CD8-positive, alpha-beta memory T cell (primary cell): ENCODE data around the gene PNLIPRP1. TPM values are rescaled to one million over a fixed set of nuclear protein-coding genes. Genes with fewer than 3 reads are reported as not detected.

ENCODE experiments used
- CTCF ChIA-PET: fragments of 350-600 bp; sonication (Branson Sonifier 250); formaldehyde crosslinking; loops from one replicate; lab custom pipeline; 2021; ENCODE audit warnings: antibody characterized with exemption; lab: Charles Lee
- POLR2A ChIA-PET: fragments of 350-600 bp; sonication (Branson Sonifier 250); formaldehyde crosslinking; loops from one replicate; lab custom pipeline; 2021; ENCODE audit warnings: antibody characterized with exemption; lab: Charles Lee
- DNase-seq, 5 donors: peaks; one replicate each; pipeline versions ENCODE4 v3.0.0 to v3.0.0-alpha.2; 2020 to 2022; ENCODE audit warnings: mixed read lengths in 1 of 5
- H3K27ac ChIP-seq: one replicate; pipeline ENCODE4 v1.7.0; 2013; ENCODE audit warnings: low read depth, mild to moderate bottlenecking, low read length, moderate library complexity
- H3K27me3 ChIP-seq: 2 replicates; pipeline ENCODE4 v1.7.0; 2013; ENCODE audit warnings: low read length, mild to moderate bottlenecking; ENCODE audit not compliant: insufficient read depth, poor library complexity, severe bottlenecking
- H3K36me3 ChIP-seq: 2 replicates; pipeline ENCODE4 v1.7.0; 2013; ENCODE audit warnings: mild to moderate bottlenecking, low read length, moderate library complexity; ENCODE audit not compliant: insufficient read depth
- H3K4me1 ChIP-seq: 2 replicates; pipeline ENCODE4 v1.7.0; 2013; ENCODE audit warnings: mild to moderate bottlenecking, low read length, moderate library complexity; ENCODE audit not compliant: insufficient read depth
- H3K4me3 ChIP-seq: 2 replicates; pipeline ENCODE4 v1.7.0; 2013; ENCODE audit warnings: mild to moderate bottlenecking, low read length
- H3K9me3 ChIP-seq: 2 replicates; pipeline ENCODE4 v1.7.0; 2013; ENCODE audit warnings: mild to moderate bottlenecking, low read length
- H3K27ac Mint-ChIP-seq, 8 donors: one replicate each; pipeline ENCODE4 v1.8.0; 2020 to 2021; ENCODE audit warnings: mixed read lengths in 8 of 8, mild to moderate bottlenecking in 6 of 8, inconsistent platforms in 3 of 8, moderate library complexity in 3 of 8
- H3K27me3 Mint-ChIP-seq, 2 donors: one replicate each; pipeline ENCODE4 v1.8.0; 2020 to 2021; ENCODE audit warnings: mixed read lengths in 2 of 2, mild to moderate bottlenecking in 1 of 2, moderate library complexity in 1 of 2
- H3K36me3 Mint-ChIP-seq, 3 donors: one replicate each; pipeline ENCODE4 v1.8.0; 2020 to 2021; ENCODE audit warnings: mixed read lengths in 3 of 3, inconsistent platforms in 1 of 3, mild to moderate bottlenecking in 1 of 3
- H3K4me1 Mint-ChIP-seq, 3 donors: one replicate each; pipeline ENCODE4 v1.8.0; 2020 to 2021; ENCODE audit warnings: mixed read lengths in 3 of 3, inconsistent platforms in 1 of 3, mild to moderate bottlenecking in 1 of 3
- H3K4me3 Mint-ChIP-seq, 7 donors: one replicate each; pipeline ENCODE4 v1.8.0; 2020 to 2021; ENCODE audit warnings: mixed read lengths in 7 of 7, mild to moderate bottlenecking in 6 of 7, moderate library complexity in 4 of 7, inconsistent platforms in 2 of 7
- H3K9me3 Mint-ChIP-seq, 5 donors: one replicate each; pipeline ENCODE4 v1.8.0; 2020 to 2022; ENCODE audit warnings: mixed read lengths in 5 of 5, mild to moderate bottlenecking in 3 of 5, moderate library complexity in 2 of 5, inconsistent platforms in 1 of 5
- polyA plus RNA-seq: library from polyadenylated mRNA; unstranded; fragments of 300-500 nt; fragmentation: Illumina TruSeq; gene quantifications from one replicate; pipeline ENCODE4 v1.2.3, GENCODE V29; 2021
- total RNA-seq, 2 experiments: library from RNA; stranded (reverse); gene quantifications; one replicate each; pipeline ENCODE4 v1.2.3, GENCODE V29; 2021

The PNLIPRP1 gene
- total and polyA plus RNA-seq, 3 experiments from 2014 or later: not detected

DNA sequence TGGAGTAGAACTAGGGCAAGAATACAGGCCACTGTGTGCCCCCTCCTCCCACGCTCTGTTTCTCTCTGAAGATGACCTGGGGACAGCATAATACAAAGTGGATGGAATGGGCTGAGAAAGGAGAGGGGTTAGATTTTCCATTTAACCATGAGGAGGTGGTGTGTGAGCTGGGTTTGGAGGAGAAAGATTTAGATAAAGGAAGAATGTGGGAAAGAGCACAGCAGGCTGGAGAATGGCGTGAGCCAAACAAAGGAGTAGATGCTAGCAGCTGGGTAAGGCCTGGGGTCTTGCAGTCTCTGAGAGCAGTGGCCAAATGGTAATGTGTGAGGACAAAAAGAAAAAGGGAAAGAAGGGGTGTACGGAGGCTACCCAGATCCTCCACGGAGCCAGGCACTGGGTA lies 38.6 kb downstream of the PNLIPRP1 start:
- H3K4me3 ChIP-seq: no peak overlapping the region
- no peak overlapping the region for H3K4me3 Mint-ChIP-seq
- DNase-seq: no peak
- H3K36me3 ChIP-seq: no peaks in the 10 kb centered on the region
- no peaks in the 10 kb centered on the region for H3K4me1 ChIP-seq
- H3K27me3 Mint-ChIP-seq: peaks cover 1 to 12% of the 10 kb centered on the region in 2 donors
- no peaks in the 10 kb centered on the region for H3K27me3 ChIP-seq
- POLR2A ChIA-PET: no interaction called here
- no peaks in the 10 kb centered on the region for H3K9me3 Mint-ChIP-seq
- CTCF ChIA-PET: no interaction called here
- no peak overlapping the region for H3K27ac Mint-ChIP-seq
- no peaks in the 10 kb centered on the region for H3K9me3 ChIP-seq
- no peaks in the 10 kb centered on the region for H3K4me1 Mint-ChIP-seq
- no peaks in the 10 kb centered on the region for H3K36me3 Mint-ChIP-seq
- H3K27ac ChIP-seq: no peak overlapping the region

DNA sequence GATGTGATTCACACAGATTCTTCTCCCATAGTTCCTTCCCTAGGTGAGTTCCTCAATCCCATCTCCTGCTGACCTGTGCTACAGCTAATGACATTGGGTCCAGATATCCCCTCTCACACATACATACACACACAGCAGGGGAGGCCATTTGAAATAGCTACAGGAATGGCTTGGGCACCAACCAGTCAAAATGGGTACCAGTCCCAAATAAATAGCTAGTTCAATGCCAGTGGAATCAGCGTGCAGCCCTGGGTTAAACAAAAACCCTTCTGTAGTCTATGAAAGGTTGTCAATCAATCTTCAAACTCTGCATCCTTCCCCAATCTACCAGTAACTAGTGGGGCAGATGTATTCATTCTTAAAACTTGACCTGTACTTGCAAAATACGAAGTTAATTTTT lies 39.3 kb downstream of the PNLIPRP1 start:
- H3K4me3 ChIP-seq: no peak overlapping the region
- POLR2A ChIA-PET: no interaction called here
- H3K36me3 ChIP-seq: no peaks in the 10 kb centered on the region
- Mint-ChIP-seq H3K36me3 (no peaks in the 10 kb centered on the region), H3K27ac (no peak overlapping the region), H3K9me3 (no peaks in the 10 kb centered on the region), H3K4me3 (no peak overlapping the region), H3K27me3 (peaks cover 1 to 12% of the 10 kb centered on the region in 2 donors), H3K4me1 (no peaks in the 10 kb centered on the region)
- no peaks in the 10 kb centered on the region for H3K9me3 ChIP-seq
- H3K4me1 ChIP-seq: no peaks in the 10 kb centered on the region
- H3K27ac ChIP-seq: no peak overlapping the region
- DNase-seq: no peak
- CTCF ChIA-PET: no interaction called here
- no peaks in the 10 kb centered on the region for H3K27me3 ChIP-seq

DNA sequence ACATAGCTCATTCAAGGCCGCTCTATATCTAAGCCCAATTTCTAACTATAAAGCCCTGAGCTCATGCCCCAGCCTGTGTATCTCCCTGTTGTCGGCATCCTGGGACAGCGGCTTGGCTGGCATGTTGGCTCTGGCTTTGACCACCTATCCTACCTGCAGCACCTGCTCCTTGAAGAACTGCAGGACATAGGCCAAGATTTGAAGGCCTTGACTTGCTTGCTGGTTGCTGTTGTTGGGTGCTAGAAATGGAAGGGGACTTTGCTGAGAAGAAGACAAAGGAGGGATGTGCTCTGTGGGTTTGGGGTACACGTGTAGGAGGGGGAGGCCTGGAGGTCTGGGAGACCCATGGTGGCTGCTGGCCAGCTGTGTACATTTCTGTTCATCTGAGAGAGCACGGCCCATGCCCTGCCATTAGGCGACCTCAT lies 41.1 kb downstream of the PNLIPRP1 start:
- Mint-ChIP-seq H3K4me1 (no peaks in the 10 kb centered on the region), H3K36me3 (no peaks in the 10 kb centered on the region), H3K27ac (no peak overlapping the region), H3K4me3 (no peak overlapping the region), H3K27me3 (peaks cover 0 to 1% of the 10 kb centered on the region in 2 donors), H3K9me3 (peaks cover 0 to 2% (median 0%) of the 10 kb centered on the region in 5 donors)
- Histone ChIP-seq H3K9me3 (no peaks in the 10 kb centered on the region), H3K27ac (no peak overlapping the region), H3K4me3 (no peak overlapping the region), H3K4me1 (no peaks in the 10 kb centered on the region), H3K36me3 (no peaks in the 10 kb centered on the region), H3K27me3 (no peaks in the 10 kb centered on the region)
- CTCF ChIA-PET: no interaction called here
- POLR2A ChIA-PET: no interaction called here
- DNase-seq: no peak

DNA sequence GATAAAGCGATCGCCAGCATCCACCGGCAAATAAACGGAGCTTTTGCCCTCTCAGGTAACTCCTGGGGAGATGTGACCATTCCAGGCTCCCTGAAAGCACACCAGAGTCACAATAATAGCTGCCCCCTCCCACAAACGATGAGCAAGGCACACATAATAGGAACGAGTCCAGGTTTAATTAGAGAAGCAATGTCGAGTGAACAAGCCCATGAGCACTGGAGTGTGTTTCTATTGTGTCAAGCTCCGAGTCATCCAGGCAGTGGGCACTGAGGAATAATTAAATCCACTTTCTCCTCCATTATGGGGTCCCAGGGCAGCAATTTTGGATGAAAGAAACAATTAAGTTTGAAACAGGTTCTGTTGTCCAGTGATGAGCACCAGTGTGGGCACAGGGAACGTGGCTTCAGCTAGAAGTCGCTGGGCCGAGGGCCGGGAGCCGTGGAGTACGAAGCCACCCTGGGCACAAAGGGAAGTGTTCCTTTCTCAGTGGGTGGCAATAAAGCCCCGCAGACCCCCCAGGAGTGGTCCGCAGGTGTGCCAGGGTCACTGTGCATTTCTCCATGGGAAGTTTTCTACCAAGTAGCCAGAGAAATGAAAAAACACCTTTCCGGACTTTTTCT lies 41.9 kb downstream of the PNLIPRP1 start:
- H3K36me3 ChIP-seq: no peaks in the 10 kb centered on the region
- H3K4me3 ChIP-seq: no peak overlapping the region
- no peaks in the 10 kb centered on the region for H3K4me1 ChIP-seq
- H3K9me3 ChIP-seq: no peaks in the 10 kb centered on the region
- Mint-ChIP-seq H3K4me3 (no peak overlapping the region), H3K4me1 (no peaks in the 10 kb centered on the region), H3K9me3 (peaks cover 0 to 2% (median 0%) of the 10 kb centered on the region in 5 donors), H3K36me3 (no peaks in the 10 kb centered on the region), H3K27ac (no peak overlapping the region), H3K27me3 (peaks cover 0 to 1% of the 10 kb centered on the region in 2 donors)
- H3K27ac ChIP-seq: no peak overlapping the region
- no peaks in the 10 kb centered on the region for H3K27me3 ChIP-seq
- ChIA-PET POLR2A (no interaction called here), CTCF (no interaction called here)
- no peak for DNase-seq

DNA sequence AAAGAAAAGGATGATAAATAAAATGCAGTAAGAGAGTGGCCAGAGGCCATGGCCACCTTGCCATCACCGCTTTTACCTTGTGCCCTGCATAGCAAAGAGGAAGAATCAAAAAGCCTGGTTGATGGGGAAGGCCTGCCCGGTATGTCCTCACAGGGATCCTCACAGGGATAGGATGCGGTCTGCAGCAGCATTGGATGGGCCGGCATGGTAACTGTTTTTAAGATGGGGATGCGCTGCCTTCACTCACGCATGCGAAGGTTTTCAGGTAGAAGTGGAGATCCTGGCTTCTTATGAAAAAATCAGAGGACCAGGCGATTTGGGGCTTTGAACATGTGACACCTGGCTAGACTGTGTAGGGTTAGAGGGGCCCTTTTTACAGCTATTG lies 42.4 kb downstream of the PNLIPRP1 start:
- Mint-ChIP-seq H3K4me1 (no peaks in the 10 kb centered on the region), H3K9me3 (peaks cover 0 to 2% (median 0%) of the 10 kb centered on the region in 5 donors), H3K27me3 (peaks cover 0 to 1% of the 10 kb centered on the region in 2 donors), H3K4me3 (no peak overlapping the region), H3K27ac (no peak overlapping the region), H3K36me3 (no peaks in the 10 kb centered on the region)
- H3K27me3 ChIP-seq: no peaks in the 10 kb centered on the region
- no peak overlapping the region for H3K4me3 ChIP-seq
- POLR2A ChIA-PET: no interaction called here
- CTCF ChIA-PET: no interaction called here
- DNase-seq: no peak
- no peaks in the 10 kb centered on the region for H3K4me1 ChIP-seq
- H3K27ac ChIP-seq: no peak overlapping the region
- H3K9me3 ChIP-seq: no peaks in the 10 kb centered on the region
- H3K36me3 ChIP-seq: no peaks in the 10 kb centered on the region

DNA sequence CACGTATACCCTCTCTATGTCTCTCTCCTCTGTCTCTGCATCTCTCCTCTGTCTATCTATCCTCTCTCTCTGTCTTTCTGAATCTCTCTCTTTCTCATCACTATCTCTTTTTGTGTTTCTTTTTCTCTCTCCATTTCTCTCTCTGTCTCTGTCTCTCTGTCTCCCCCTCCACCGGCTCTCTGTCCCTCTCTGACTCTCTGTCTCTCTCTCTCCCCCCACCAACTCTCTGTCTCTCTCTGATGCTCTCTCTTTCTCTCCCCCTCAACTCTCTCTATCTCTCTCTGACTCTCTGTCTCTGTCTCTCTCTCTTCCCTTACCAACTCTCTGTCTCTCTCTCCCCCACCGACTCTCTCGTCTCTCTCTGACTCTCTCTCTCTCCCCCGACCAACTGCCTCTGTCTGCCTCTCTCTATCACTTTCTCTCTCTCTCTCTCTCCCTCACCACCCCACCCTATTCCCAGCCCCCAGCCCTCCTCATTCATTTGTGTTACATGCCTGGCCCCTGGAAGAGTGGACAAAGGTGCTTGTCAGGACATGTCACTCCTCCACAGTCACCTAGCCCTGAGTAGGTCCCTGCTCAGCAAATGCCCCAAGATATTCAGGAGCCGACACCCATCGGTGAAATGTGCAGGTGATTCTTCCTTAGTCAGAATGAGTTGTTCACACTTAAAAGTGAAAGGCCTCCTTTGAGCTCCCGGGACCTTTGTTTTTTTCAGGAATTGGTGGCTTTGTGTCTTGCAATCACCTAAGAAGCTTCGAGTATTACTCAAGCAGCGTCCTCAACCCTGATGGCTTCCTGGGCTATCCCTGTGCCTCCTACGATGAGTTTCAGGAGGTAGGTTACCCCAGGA lies 43.6 kb downstream of the PNLIPRP1 start:
- H3K27ac Mint-ChIP-seq: no peak overlapping the region
- peaks cover 0 to 1% of the 10 kb centered on the region in 2 donors for H3K27me3 Mint-ChIP-seq
- Histone ChIP-seq H3K36me3 (no peaks in the 10 kb centered on the region), H3K27ac (no peak overlapping the region), H3K4me3 (no peak overlapping the region), H3K9me3 (no peaks in the 10 kb centered on the region), H3K4me1 (no peaks in the 10 kb centered on the region), H3K27me3 (no peaks in the 10 kb centered on the region)
- POLR2A ChIA-PET: no interaction called here
- CTCF ChIA-PET: no interaction called here
- no peak for DNase-seq
- H3K4me1 Mint-ChIP-seq: no peaks in the 10 kb centered on the region
- peaks cover 0 to 2% (median 0%) of the 10 kb centered on the region in 5 donors for H3K9me3 Mint-ChIP-seq
- no peaks in the 10 kb centered on the region for H3K36me3 Mint-ChIP-seq
- no peak overlapping the region for H3K4me3 Mint-ChIP-seq

DNA sequence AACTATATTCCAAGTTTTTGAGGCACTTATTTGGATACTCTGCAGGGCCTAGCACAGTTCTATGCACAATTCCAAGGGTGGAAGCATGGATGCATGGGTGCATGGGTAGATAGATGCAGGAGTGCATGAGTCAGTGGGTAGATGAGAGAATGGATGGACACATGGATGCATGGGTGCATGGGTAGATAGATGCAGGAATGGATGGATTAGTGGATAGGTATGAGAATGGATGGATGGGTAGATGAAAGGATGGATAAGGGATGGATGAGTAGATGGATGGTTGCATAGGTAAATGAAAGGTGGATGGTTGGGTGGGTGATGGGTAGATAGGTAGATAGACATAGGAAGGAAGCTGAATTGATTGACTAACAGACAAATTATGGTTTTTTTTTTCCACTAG lies 45.6 kb downstream of the PNLIPRP1 start:
- Histone ChIP-seq H3K36me3 (no peaks in the 10 kb centered on the region), H3K27me3 (no peaks in the 10 kb centered on the region), H3K27ac (no peak overlapping the region), H3K9me3 (no peaks in the 10 kb centered on the region), H3K4me1 (no peaks in the 10 kb centered on the region), H3K4me3 (no peak overlapping the region)
- Mint-ChIP-seq H3K9me3 (peaks cover 0 to 3% (median 0%) of the 10 kb centered on the region in 5 donors), H3K27me3 (peaks cover 0 to 1% of the 10 kb centered on the region in 2 donors), H3K4me3 (no peak overlapping the region), H3K36me3 (no peaks in the 10 kb centered on the region), H3K27ac (no peak overlapping the region), H3K4me1 (no peaks in the 10 kb centered on the region)
- no peak for DNase-seq
- CTCF ChIA-PET: no interaction called here
- POLR2A ChIA-PET: no interaction called here

DNA sequence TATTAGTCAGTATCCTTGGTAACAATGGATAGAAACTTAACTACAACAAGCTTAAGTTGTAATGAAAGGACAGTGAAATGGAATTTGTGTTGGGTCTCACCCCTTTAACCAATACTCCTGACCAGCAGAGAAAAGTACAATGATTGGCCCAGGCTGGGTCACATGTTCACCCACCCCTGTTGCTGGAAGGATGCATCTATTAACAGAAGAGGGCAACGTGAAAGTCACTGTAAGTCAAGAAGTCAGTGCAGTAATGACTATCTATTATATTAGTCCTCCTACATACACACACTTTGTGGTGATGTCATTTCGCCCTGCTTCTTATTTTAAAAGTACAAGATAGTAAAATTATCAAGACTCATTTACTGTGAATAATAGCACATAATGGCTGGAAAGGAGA lies 46.2 kb downstream of the PNLIPRP1 start:
- Mint-ChIP-seq H3K36me3 (no peaks in the 10 kb centered on the region), H3K27me3 (peaks cover 0 to under 1% of the 10 kb centered on the region in 2 donors), H3K4me1 (no peaks in the 10 kb centered on the region), H3K4me3 (no peak overlapping the region), H3K9me3 (peaks cover 0 to 3% (median 0%) of the 10 kb centered on the region in 5 donors), H3K27ac (no peak overlapping the region)
- CTCF ChIA-PET: no interaction called here
- Histone ChIP-seq H3K27ac (no peak overlapping the region), H3K36me3 (no peaks in the 10 kb centered on the region), H3K9me3 (no peaks in the 10 kb centered on the region), H3K4me3 (no peak overlapping the region), H3K4me1 (no peaks in the 10 kb centered on the region), H3K27me3 (no peaks in the 10 kb centered on the region)
- no peak for DNase-seq
- POLR2A ChIA-PET: no interaction called here
